GM06990 (cell line): ENCODE data around the gene PRPSAP1.

Experiments
- DNase-seq: peaks from one replicate; pipeline ENCODE4 v3.0.0-alpha.2; 2011; ENCODE audit not compliant: insufficient read length; ENCODE audit errors: extremely low read depth
- H3K27me3 ChIP-seq: replicated peaks from 2 replicates; pipeline ENCODE4 v1.6.0; 2011; ENCODE audit warnings: low read length; ENCODE audit not compliant: control insufficient read depth, insufficient read depth
- H3K36me3 ChIP-seq: 2 replicates; pipeline ENCODE4 v1.5.1; 2011; ENCODE audit warnings: low read length; ENCODE audit not compliant: control insufficient read depth, insufficient read depth
- H3K4me3 ChIP-seq: replicated peaks from 2 replicates; pipeline ENCODE4 v1.5.1; 2011; ENCODE audit warnings: low read depth, mild to moderate bottlenecking, control low read depth, low read length
- TF ChIP-seq, protein P1 (sequence below): IDR thresholded peaks from 2 replicates; pipeline ENCODE4 v1.5.1; 2011; ENCODE audit warnings: low read length, control low read depth, mild to moderate bottlenecking, inconsistent platforms; ENCODE audit not compliant: insufficient read depth, poor library complexity, severe bottlenecking

PRPSAP1 gene

DNA sequence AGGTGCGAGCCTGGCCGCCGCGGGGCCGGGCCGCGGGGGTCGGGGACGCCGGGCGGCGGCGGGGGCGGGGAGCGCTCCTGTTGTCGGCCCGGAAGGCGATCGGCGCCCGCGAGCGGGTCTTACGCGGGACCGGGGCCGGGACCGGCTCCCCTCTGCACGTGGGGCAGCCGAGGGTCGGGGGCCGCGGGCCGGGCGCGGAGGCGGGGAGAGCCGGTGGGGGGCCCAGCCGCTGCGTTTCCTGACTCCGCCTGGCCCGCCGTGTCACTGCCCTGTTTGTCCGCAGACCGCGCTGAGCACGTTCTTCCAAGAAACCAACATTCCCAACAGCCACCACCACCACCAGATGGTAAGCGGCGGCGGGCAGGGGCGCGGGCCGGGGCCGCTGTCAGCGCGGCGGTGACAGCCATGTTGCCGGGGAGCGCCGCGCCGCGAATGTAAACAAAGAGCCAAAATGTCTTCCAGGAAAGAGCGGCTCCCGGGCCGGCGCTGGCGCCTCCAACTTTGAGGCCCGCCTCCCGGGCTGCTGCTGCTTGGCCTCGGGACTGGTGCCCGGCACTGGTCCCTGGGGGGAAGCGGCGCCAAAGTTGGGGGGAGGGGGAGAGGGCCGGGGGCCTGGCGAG, 88.0 kb downstream of the PRPSAP1 start:
- H3K4me3 ChIP-seq, result peak overlapping the region; percentile 79
- no peak for DNase-seq
- H3K36me3 ChIP-seq, result peaks cover 6% of the 10 kb centered on the region
- TF ChIP-seq, protein P1, sequence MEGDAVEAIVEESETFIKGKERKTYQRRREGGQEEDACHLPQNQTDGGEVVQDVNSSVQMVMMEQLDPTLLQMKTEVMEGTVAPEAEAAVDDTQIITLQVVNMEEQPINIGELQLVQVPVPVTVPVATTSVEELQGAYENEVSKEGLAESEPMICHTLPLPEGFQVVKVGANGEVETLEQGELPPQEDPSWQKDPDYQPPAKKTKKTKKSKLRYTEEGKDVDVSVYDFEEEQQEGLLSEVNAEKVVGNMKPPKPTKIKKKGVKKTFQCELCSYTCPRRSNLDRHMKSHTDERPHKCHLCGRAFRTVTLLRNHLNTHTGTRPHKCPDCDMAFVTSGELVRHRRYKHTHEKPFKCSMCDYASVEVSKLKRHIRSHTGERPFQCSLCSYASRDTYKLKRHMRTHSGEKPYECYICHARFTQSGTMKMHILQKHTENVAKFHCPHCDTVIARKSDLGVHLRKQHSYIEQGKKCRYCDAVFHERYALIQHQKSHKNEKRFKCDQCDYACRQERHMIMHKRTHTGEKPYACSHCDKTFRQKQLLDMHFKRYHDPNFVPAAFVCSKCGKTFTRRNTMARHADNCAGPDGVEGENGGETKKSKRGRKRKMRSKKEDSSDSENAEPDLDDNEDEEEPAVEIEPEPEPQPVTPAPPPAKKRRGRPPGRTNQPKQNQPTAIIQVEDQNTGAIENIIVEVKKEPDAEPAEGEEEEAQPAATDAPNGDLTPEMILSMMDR, result no peak
- H3K27me3 ChIP-seq, result no peaks in the 10 kb centered on the region

DNA sequence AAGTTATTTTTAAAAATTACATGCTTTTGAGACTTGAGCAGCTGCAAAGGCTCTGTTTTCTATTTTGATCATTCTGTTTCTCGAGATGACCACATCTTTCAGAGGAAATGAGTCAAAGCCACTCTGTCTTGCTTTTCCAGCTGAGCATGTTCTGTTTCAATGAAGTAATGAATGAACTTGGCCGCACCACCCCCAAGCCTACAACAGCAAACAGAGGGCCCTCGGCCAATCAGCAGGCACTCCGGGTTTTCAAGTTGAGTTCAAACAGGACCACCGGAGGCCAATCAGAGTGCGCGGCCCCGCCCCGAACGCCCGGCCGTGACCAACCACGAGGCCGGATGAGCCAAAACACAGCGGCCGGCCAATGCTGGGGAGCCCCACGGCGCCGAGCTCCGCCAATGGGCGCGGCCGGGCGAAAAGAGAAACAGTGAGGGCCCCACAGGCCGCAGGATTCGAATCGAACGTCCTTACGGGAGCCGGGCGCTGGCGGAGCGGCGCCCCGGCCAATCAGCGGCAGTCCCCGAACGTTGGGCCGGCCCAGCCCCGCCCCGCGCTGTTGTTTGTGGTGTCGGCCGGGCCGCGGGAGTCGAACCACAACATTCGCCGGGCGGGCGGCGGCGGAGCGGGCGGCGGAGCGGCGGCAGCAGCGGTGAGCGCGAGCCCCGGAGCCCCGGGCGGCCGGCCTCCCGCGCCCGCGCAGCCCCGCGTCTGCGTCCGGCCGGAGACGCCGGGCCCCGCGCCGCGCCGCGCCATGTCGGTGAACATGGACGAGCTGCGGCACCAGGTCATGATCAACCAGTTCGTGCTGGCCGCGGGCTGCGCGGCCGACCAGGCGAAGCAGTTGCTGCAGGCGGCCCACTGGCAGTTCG, 88.7 kb downstream of the PRPSAP1 start, which contains the start of gene UBALD2:
Gene UBALD2, plus strand, starts transcription at position 594 of the 869 bp plus-strand sequence. Its CDS starts 158 bp downstream, at position 752.
- H3K36me3 ChIP-seq, result peaks cover 5% of the 10 kb centered on the region
- H3K27me3 ChIP-seq, result no peaks in the 10 kb centered on the region
- peak within 1 kb of the TSS; percentile 79 for H3K4me3 ChIP-seq
- TF ChIP-seq, protein P1, result no peak
- DNase-seq, result peak; percentile 100

DNA sequence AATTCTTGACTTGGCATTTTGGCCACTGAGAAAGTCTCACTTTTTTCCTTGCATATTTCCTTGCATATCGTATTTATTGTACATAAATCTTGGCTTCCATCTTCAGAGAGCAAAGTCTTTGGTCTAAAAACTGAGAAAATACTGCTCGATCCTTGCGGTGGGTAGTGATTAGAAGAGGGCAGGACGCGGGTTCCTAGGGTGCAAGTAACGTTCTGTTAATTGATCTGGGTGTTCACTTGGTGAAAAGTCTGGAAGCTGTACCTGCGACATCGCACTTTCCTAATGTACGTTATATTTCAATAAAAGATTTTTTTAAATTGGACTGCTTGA, 89.3 kb downstream of the PRPSAP1 start:
- Histone ChIP-seq H3K27me3 (no peaks in the 10 kb centered on the region), H3K4me3 (peak overlapping the region; percentile 50), H3K36me3 (peaks cover 4% of the 10 kb centered on the region)
- DNase-seq, result no peak
- TF ChIP-seq, protein P1, result no peak

DNA sequence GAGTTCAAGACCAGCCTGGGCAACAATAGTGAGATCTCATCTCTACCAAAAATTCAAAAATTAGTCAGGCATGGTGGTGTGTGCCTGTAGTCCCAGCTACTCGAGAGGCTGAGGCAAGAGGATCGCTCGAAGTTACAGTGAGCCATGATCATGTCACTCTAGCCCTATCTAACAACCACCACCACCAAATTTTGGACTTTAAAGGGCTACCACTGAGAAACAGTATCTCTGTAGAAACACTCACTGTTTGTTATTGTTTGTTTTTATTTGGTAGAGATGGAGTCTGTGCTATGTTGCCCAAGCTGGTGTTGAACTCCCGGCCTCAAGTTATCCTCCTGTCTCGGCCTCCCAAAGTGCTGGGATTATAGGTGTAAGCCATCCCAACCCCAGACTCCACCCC, 89.8 kb downstream of the PRPSAP1 start:
- peaks cover under 1% of the 10 kb centered on the region for H3K36me3 ChIP-seq
- no peaks in the 10 kb centered on the region for H3K27me3 ChIP-seq
- DNase-seq, result no peak
- TF ChIP-seq, protein P1, result no peak
- no peak overlapping the region; the same call in 1 of the 2 replicates for H3K4me3 ChIP-seq

DNA sequence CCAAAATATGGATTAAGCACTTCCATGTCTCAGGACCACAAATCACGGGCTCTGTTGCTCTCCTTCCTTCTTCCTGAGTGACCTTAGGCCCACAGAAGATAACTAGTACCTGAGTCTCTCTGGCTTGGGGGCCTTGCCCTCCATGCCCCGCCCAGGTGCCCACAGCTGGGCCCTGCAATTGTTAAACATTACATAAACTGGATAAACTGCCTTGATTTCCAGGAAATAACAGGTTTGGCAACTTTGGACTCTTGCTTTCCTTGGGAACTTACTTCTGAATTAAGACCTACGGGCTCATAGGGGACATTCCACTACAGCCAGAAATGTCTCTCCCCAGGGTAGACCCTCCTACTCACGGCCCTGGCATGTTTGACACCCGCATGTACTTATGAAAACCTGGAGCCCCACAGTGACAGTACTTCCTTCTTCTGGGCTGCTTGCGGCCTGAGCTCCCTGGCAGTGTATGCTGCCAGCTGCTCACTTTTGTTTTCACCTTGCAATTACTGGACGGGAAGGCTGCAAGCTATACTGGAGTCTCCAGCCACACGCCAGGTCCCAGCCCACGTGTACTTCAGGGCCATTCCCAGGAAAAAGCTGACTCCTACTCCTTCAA, 90.9 kb downstream of the PRPSAP1 start:
- TF ChIP-seq, protein P1, result no peak
- peak; percentile 67 for DNase-seq
- peak overlapping the region; percentile 46 for H3K4me3 ChIP-seq

More for the DNA sequence above, 90.9 kb downstream of the PRPSAP1 start:
- Histone ChIP-seq H3K27me3 (no peaks in the 10 kb centered on the region), H3K36me3 (no peaks in the 10 kb centered on the region; the same call in 1 of the 2 replicates)
